Smooth muscle cell of the brain vasculature (primary cell): ENCODE measurements around the gene INTS1.
"Not testable (repeated sequence)": the region's sequence is repeated elsewhere in the genome, so short reads cannot be mapped to it uniquely, and the experiment has no call there.

ENCODE experiments used
- DNase-seq: peaks from one replicate; pipeline ENCODE4 v3.0.0-alpha.2; 2012; ENCODE audit warnings: low read depth, low spot score

The INTS1 gene

DNA sequence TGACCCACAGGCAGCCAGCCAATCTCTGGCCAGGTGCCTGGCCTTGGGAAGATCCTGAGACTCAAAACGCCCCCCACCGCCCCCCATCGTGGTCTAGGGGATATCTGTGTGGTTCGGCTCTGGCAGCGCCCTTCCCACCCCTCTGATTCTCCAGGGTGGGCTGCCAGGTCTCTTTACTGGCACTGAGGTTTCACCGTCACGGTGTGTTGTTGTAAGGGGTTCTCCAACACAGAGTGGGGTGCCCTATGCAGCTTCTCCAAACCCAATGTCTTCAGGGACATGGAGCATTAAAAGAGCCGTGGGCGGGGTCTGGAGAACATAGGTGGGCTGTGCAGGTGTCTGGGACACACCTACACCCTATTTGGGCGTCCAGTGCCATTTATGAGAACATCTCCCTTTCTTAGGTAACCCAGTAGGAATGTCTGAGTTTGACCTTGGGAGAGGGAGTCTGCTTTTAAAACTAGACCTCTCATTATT, 27.8 kb upstream of the INTS1 start:
- DNase-seq = no peak

DNA sequence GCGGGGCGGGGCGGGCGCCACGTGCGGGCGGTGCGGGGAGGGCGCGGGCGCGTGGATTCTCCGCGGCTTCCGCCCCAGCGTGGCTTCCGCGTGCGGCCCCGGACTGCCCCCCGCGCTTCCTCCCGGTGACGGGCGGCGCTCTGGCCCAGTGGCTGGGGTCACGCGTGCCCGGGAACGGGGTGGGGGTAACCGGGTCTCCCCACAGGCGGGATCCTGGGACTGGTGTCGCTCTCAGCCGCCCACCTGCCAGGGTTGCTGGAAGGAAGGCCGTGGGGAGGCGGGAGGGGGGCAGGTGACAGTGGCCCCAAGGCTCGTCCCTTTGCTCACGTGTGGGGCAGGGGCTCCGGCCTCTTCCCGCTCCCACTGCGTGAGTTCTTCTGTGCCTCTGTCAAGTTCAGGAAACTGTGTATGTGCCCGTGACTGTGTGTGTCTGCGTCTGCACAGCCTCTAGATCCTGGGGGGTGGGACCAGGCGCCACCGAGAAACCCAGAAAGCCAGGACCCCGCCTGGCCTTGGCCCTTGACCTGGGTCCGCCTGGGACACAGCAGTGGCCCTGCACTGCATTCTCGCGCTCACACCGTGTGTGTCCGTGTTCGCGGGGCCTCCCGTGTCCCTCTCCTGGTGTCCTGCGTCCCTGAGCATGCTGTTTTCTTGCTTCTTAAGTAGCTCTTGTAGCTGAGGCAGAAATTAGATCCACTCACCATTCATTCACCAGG, 27.2 kb upstream of the INTS1 start:
- DNase-seq = no peak

DNA sequence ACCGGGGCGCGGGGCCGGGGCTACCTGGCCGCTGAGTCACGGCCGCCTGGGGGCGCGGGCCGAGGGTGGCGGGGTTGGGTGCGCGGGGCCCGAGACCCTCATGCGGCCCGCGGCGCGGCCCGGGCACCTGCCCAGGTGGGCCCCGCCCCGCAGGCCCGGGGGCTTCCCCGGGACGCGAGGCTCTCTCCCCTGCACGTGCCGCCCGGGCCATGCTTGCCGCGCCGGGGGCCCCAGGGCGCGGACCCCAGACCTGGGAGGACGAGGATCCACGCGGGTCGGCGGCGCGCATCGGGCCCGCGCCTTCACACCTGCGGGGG, 26.7 kb upstream of the INTS1 start:
- no peak for DNase-seq

DNA sequence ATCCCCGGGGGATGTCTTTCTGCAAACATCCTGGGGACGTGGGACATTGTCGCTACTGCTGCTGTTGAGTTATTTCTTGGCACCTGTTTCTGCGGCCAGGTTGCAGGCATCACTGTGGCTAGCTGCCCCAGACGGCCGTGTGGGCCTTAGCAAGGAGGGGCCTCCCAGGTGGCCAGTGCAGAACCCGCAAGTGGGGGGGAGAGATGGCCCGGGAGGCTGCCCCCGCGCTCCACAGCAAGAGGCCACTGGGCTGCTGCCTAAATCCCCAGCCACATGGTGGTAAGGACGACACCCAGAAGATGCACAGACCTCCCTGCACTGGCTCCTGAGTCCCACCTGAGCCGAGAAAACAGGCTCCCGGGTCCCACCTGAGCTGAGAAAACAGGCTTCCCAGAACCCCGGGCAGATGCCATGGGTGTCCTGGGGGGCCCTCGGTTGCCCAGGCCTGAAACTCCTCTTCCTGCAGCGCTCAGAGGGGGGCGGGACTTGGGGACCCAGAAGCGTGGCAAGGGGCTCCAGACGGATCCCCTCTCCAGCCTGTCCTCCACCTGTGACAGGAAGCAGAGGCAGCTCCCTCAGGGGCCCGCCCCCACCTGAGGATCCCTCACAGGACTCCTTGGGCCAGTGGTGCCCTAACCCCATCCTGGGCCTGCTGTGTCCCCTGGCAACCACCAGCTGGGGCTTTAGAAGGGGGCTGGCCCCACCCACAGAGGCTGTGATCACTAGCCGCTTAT, 25.4 kb upstream of the INTS1 start:
- DNase-seq = no peak

DNA sequence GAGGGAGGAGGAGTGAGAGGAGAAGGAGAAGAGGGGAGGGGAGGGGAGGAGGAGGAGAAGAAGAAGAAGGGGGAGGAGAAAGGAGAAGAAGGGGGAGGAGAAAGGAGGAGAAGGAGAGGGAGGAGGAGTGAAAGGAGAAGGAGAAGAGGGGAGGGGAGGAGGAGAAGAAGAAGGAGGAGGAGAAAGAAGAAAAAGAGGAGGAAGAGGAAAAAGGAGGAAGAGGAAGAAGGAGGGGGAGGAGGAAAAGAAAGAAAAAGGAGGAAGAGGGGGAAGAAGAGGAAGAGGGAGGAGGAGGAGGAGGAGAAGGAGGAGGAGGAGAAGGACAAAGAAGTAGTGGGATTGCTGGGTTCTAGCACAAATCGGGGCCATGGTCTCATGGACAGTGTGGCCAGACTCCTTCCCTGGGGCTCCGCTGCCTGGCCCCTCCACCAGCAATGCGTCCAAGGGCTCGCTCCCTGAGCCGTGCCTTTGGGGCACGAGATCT, 22.1 kb upstream of the INTS1 start:
- no peak for DNase-seq

DNA sequence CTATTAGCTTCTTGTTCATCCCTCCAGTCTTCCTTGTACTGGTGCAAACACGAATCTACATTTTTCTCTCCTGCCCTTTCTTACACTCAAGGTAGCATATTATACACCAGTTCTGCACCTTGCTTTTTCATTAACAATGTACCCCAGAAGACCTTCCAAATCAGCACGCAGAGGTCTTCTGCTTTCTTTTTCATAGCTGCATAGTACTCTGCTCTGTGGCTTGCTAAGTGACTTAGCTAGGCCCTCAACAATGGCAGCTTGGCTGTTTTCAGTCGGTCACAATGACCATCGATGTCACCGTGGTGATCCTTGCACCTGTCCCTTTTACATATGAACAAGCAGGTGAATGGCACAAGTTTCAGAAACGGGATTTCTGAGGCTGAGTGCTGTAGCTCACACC, 21.2 kb upstream of the INTS1 start:
- no peak for DNase-seq

DNA sequence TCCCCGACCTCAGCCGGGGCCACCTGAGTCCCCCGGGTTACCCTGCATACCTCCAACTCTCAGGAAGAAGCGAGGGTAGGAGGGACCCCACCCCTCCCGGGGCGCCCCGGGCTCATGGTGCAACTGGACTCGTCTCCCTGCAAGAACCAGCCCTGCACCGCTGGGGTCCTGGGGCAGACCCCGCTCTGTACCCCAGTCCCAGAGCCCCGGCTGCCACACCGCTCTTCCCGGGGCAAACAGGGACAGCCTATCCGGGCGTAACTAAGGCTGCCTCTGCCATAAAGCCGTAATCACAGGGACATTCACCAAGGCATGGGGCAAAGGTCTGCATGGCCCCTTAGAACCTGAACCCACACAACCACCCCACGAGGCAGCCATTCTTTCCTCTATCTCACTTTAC, 19.7 kb upstream of the INTS1 start:
- no peak for DNase-seq

DNA sequence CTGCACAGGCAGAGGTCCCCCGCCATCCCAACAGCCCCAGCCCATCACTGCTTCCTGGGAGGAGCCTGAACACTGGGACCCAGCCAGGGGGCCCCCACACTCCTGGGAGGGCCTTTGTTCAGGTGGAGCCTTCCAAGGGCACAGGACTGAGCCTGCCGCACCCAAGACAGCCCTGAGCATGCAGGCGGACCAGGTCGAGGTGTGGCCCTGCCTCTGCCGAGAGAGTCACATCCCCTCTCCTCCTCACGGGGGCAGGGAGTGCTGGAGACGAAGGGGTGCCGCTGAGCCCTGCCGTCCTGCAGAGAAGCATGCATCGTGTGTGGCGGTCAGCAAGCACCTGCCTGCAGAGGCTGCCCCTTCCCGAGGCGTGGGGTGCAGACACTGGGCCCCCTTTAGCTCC, 19.0 kb upstream of the INTS1 start:
- DNase-seq = no peak

DNA sequence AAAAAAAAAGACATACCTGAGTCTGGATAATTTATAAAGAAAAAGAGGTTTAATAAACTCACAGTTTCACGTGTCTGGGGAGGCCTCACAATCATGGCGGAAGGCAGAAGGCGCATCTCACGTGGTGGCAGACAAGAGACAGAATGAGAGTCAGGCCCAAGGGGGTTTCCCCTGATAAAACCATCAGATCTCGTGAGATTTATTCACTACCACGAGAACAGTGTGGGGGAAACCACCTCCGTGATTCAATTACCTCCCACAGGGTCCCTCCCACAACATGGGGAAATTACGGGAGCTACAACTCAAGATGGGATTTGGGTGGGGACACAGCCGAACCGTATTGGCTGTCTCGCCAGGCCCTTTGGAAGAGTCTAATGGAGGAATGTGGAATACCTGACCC, 17.3 kb upstream of the INTS1 start:
- DNase-seq = no peak

DNA sequence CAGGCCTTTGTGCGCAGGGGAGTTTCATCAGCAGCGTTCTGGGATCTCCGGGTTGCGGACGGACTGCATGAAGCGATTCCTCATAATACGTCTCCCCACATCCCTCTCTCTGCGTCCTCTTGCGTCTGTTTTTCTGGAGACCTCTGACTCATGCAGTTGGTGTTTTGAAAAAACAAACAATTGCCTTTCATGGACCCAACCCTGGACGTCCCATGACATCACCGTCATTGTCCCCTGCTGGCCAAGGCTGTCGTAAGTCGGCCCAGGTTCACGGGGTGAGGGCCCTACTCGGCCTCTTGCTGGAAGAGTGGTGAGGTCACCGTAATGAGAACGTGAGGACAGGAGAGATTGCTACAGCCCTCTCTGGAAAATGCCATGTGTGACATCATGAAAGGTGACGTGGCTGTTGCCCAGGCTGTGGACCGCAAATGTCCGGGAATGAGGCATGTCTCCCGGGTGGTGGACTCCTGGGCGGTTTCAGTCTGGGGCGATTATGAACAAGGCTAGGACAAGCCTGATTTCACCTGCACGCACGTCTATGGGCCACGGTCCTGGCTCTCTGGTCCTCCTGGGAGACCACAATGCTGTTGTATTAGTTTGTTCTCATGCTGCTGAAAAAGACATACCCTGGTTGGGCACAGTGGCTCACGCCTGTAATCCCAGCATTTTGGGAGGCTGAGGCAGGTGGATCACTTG, 16.5 kb upstream of the INTS1 start:
- DNase-seq = peak; percentile 97

DNA sequence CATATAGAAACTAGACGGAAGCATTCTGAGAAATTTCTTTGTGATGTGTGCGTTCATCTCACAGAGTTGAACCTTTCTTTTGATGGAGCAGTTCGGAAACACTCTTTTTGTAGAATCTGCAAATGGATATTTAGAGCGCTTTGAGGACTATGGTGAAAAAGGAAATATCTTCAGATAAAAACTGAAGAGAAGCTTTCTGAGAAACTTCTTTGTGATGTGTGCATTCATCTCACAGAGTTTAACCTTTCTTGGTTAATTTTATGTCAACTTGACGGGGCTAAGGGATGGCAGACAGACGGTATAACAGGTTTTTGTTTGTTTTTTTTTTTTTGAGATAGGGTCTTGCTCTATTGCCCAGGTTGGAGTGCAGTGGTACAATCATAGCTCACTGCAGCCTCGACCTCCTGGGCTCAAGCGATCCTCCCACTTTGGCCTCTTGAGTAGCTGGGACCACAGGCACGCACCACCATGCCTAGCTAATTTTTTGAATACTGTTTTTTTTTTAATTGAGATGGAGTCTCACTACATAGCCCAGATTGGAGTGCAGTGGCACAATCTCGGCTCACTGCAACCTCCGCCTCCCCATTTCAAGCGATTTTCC, 15.2 kb upstream of the INTS1 start:
- not testable (repeated sequence) for DNase-seq

DNA sequence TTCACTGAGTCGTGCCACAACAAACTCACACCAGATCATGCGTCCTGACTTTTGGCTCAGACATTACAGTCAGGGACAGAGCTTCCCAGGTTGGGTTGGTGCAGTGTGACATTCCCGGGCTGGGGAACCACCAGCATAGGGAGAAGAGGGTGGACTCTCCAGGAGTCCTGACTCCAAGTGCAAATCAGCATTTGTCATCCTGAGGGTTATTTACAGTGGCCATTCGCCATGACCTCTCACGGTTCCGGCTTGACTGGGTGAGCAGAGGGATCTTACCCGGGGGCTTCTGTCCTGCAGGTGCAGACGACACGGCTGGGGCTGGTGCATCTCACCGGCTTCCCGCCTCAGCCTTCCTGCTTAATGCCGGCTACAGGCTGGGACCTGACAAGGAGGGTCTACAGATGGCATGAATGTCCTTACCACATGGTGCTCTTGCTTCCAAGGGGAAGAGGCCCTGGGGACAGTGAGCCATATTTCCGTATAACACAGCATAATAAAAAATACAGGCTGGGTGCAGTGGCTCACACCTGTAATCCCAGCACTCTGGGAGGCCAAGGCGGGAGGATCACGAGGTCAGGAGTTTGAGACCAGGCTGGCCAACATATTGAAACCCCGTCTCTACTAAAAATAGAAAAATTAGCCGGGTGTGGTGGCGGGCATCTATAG, 12.5 kb upstream of the INTS1 start:
- DNase-seq = no peak

DNA sequence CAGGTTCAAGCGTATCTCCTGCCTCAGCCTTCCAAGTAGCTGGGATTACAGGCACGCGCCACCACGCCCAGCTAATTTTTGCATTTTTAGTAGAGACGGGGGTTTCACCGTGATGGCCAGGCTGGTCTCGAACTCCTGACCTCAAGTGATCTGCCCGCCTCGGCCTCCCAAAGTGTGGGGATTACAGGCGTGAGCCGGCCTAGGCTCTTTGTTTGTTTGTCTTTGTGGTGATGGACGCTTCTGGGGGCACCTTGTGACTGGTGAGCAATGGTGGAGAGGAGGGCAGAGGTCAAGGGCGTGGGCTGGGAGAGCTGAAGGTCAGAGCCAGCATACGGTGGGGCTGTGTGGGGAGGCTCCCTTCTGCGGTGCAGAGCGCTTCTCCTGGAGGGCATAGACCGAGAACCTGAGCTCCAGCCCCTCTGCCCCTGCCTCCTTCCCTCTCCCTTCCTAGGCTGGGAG, 11.3 kb upstream of the INTS1 start:
- not testable (repeated sequence) for DNase-seq

DNA sequence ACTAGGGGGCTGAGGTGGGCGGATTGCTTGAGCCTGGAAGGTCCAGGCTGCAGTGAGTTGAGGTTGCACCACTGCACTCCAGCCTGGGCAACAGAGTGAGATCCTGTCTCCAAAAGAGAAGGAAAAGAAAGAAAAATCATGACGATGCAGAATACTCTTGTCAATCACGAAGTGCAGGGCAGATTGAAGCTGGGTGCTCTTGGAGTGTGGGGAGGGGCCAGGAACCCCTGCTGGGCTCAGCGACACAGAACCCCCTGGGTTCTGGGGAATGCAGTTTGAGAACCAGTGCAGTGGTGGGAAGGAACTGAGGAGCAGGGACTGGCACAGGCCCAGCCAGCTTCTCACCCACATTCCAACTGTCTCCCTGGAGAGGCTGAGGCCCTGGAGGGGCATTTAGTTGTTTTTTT, 10.8 kb upstream of the INTS1 start:
- DNase-seq = no peak

DNA sequence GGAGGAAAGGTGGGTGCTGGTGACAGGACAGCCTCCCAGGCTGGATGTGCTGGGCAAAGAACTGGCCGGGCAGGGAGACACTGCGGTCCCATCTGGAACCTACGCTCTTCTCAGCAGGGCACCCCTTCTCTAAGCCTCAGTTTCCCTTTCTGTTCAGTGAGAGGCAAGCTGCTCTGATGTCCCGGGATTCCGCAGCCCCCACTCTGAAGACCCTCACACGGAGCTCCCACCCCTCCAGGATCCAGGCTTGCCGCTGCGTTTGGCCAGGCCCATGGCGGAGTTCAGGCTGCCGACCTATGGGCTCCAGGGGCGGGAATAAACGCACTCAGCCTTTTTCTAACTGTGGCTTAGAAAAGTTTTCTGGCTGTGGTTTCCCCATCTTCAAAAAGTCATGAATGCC, 10.2 kb upstream of the INTS1 start:
- DNase-seq = no peak

DNA sequence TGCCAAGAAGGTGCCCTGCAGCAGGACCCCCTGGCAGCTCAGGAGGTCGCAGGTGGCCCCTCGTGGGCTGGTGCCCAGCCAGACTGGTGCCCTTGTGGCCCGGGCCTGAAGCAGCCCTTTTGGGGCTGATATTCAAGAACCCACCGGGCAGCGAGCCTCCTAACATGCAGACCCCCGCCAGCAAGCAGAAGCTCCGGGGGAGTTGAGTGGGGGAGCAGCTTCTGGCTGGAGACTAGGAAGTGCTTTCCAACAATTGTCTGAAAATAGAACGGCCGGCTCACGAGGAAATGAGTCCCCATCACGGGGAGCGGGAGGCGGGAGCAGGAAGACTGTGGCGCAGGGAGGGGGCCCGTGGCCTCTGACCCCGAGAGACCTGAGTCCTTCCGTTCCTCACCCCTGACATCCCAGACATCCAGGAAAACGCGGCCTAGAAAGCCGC, 9.5 kb upstream of the INTS1 start:
- DNase-seq = no peak

DNA sequence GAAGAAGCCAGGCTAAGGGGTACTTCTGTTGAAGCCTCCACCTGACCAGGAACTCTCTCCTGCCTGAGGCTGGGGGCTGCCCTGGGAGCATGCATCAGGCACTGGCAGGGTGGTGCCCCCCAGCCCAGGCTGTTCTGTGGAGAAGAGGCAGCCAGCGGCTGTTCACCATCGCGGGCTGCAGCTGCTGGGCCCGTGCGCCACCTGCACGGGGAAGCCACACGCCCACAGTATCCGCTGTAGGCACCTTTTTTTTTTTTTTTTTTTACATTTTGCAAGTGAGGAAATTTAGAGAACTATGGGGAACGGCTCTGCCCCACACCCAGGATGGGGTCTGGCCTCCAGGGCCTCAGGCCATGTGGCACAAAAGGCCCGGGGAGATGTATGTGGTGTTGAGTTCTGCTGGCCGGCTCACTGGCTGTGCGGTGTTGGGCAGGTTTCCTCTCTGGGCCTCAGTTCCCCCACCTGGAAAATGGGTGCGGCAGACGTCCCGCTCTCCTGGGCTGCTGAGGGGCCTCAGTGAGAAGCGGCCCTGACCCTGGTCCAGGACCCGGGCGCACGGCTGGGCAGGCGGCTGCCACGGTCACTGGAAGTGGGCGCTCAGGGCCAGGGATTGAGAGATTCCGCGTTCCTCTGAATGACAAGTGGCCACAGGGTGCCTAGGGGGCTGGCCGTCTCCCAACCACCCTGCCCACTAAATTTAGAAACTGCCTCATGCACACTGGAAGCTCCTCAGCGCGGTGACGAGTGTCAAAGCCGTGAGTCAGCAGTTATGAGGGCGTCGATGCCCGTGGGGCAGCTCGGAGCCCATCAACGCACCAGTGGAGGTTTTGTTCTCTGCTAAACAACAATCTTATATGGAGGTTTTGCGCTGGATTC, 8.8 kb upstream of the INTS1 start:
- no peak for DNase-seq

DNA sequence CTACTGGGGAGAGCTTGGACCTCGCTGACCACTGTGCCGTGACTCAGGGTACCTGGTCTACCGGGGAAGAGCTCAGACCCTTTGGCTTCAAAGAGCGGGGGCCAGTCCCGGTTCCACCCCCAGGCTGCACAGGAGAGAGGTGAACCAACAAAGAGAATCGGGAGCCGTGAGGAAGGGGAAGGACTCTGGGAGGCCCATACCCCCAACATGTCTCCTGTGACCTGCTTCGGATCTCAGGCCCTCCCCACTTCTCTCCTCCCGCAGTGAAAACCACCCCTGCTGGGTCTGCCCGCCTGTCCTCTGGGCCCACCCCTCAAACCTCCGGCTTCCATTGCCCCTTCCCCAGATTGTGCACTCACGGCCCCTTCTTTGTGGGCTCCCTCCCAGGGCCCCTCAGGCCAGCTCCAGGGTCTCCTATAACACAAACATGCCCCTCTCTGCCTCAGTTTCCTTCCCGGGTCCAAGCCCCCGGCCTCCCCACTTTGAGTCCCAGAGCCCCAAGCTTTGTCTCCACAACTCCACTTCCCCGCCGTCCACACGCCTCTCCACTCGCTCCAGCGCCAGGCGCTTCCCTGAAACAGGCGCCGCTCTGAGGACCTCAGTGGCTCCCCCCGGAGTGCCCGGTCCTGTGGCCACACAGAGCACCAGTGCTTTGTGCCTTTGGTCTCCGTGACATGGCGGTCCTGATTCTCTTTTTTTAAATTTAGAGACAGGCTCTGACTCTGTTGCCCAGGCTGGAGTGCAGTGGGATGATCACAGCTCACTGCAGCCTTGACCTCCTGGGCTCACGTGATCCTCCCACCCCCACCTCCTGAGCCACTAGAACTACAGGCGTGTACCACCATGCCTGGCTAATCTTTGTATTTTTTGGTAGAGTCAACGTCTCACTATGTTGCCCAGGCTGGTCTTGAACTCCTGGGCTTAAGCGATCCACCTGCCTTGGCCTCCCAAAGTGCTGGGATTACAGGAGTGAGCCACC, 7.5 kb upstream of the INTS1 start:
- no peak for DNase-seq

DNA sequence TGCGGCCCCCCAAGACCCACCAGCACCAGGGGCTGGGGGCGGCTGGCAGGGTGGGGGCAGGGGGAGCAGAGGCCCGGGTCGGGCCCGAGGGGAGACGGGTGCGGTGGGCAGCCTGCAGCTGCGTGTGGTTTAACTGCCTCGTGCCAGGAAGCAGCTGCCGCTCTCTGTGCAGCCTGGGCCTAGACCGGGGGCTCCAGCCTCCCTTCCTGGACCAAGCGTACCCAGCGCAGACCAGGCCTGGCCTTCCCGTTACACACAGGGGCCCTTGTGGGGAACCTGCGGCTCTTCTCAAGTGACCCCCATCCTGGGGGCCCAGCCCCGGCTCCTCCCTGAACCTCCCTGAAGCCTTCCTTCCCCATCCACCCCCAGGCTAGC, 6.6 kb upstream of the INTS1 start:
- no peak for DNase-seq
